ENCODE data around the gene TLR6. TPM values are rescaled to one million over a fixed set of nuclear protein-coding genes. Genes with fewer than 3 reads are reported as not detected.

TLR6 gene
- total RNA-seq, 1 experiment from 2014 or later = 4.8 TPM

DNA sequence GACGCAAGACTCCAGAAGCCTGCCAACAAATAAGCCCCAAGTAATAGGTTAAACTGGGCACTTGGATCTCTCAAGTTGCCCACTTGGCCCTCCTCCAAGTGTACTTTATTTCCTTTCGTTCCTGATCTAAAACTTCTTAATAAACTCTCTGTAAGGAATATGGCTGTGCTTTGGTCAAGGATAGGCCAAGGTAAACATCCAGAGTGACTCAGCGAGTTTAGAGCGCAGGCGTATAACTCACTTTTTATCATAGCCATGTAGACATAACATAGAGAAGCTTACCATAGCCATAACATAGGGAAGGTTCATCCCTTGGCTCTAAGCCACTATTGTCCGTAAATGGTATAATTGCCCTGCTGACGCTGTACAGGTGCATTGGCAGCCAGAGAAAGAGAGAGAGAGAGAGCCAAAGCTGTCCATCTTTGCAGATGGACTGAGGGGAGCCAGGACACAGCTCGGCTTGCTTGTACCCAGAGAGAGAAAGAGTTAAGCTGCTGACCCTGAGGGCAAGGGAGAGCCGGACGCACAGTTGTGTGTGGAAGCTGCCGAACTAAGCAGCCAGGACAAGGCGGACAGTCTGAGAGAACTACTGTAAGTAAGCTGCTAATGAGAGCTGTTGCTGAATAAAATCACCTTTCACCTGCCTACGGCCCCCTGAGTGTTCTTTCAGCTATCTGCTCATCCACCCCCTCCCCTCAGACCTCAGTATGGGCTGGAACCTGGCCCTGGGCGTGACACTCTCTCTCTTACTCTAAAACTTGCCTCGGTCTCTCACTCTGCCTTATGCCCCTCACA lies 53.9 kb downstream of the TLR6 start:
- H2AFZ ChIP-seq (ENCODE audit: low read depth, low read length, poor library complexity, severe bottlenecking) = no peak overlapping the region
- no TSS peak for BruUV-seq (replicated peaks)
- no peak overlapping the region for H3K9ac ChIP-seq (ENCODE audit: low read length)
- no peak overlapping the region for H3K27ac ChIP-seq (ENCODE audit: low read depth, low read length)
- POLR2A ChIA-PET = interaction anchor here (1.5 kb wide), 1 partner anchor 20 kb away, joined by 4 read pairs; the partner anchor contains the start of gene TLR10
- no peaks in the 10 kb centered on the region for H3K79me2 ChIP-seq (ENCODE audit: insufficient read depth, low read length)
- H3K36me3 ChIP-seq (ENCODE audit: control insufficient read depth in 1 of 2, insufficient read depth in 2 of 2, low read length in 2 of 2) = no peaks in the 10 kb centered on the region
- TF ChIP-seq EZH2 (IDR thresholded peaks at IDR 0.05) (no peak), EZH2phosphoT487 (IDR thresholded peaks at IDR 0.05; ENCODE audit: borderline replicate concordance) (no peak), YY1 (IDR thresholded peaks at IDR 0.05; ENCODE audit: extremely low read depth, insufficient replicate concordance, low read depth, low read length) (no peak), SP1 (IDR thresholded peaks at IDR 0.05; ENCODE audit: low read depth) (no peak), SRF (IDR thresholded peaks at IDR 0.05; ENCODE audit: low read depth) (no peak), ZNF274 (IDR thresholded peaks at IDR 0.05; ENCODE audit: low read depth, low read length) (no peak)
- no peaks in the 10 kb centered on the region for H4K20me1 ChIP-seq (ENCODE audit: insufficient read depth)
- DNase-seq (ENCODE audit: low read depth, low spot score) = no peak
- no peaks in the 10 kb centered on the region for H3K27me3 ChIP-seq (ENCODE audit: insufficient read depth, low read length)
- H3K4me3 ChIP-seq (replicated peaks in 1 of 2; ENCODE audit: low read depth in 1 of 2, low read length in 2 of 2) = no peak overlapping the region
- H3K9me3 ChIP-seq (ENCODE audit: control insufficient read depth in 1 of 2, insufficient read depth in 1 of 2, low read depth in 1 of 2, low read length in 2 of 2) = no peaks in the 10 kb centered on the region
- no peak overlapping the region for H3K4me2 ChIP-seq (ENCODE audit: low read length)
- intact Hi-C loops (cut with micrococcal nuclease) = no loop called here
- H3K9me2 ChIP-seq (ENCODE audit: insufficient read depth) = no peaks in the 10 kb centered on the region
- H3K4me1 ChIP-seq (ENCODE audit: control insufficient read depth in 1 of 2, insufficient read depth in 2 of 2, low read length in 2 of 2) = no peaks in the 10 kb centered on the region; a peak in 1 of 4 replicates
- no peak for ATAC-seq
- CTCF ChIA-PET = interaction anchor here (1.7 to 2.0 kb wide), 2 partner anchors 45 to 58 kb away, joined by 4 to 5 read pairs; no protein-coding TSS in a partner anchor
- RAD21 ChIA-PET (ENCODE audit: low non-redundant PET in 1 of 2, low total read pairs in 2 of 2, uncharacterized antibody in 2 of 2, unreplicated experiment in 2 of 2) = no interaction called here

DNA sequence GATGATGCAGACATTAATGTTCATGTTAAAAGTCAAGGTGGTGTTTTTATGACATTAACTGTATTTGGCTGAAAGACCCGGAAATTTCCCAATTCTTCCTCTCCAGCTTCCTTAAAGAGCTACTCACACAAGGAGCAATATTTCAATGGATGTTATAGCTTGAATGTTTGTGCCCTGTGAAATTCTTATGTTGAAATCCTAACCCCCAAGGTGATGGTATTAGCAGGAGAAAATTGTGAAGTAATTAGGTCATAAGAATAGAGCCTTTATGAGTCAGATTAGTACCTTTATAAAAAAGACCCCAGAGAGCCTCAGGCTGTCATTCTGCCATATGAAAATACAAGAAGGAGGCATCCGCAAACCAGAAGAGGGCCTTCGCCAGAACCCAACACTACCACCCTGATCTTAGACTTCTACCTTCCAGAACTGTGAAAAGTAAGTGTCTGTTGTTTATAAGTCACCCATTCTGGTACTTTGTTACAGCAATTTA lies 55.6 kb downstream of the TLR6 start:
- DNase-seq (ENCODE audit: low read depth, low spot score) (no peak), ATAC-seq (no peak)
- no peaks in the 10 kb centered on the region; a peak in 1 of 4 replicates for H3K4me1 ChIP-seq (ENCODE audit: control insufficient read depth in 1 of 2, insufficient read depth in 2 of 2, low read length in 2 of 2)
- H3K36me3 ChIP-seq (ENCODE audit: control insufficient read depth in 1 of 2, insufficient read depth in 2 of 2, low read length in 2 of 2) = no peaks in the 10 kb centered on the region
- no peaks in the 10 kb centered on the region for H3K9me2 ChIP-seq (ENCODE audit: insufficient read depth)
- no peaks in the 10 kb centered on the region for H3K27me3 ChIP-seq (ENCODE audit: insufficient read depth, low read length)
- H4K20me1 ChIP-seq (ENCODE audit: insufficient read depth) = no peaks in the 10 kb centered on the region
- H3K9ac ChIP-seq (ENCODE audit: low read length) = no peak overlapping the region
- no TSS peak for BruUV-seq (replicated peaks)
- no peak overlapping the region for H3K4me3 ChIP-seq (replicated peaks in 1 of 2; ENCODE audit: low read depth in 1 of 2, low read length in 2 of 2)
- ChIA-PET CTCF (no interaction called here), POLR2A (no interaction called here), RAD21 (ENCODE audit: low non-redundant PET in 1 of 2, low total read pairs in 2 of 2, uncharacterized antibody in 2 of 2, unreplicated experiment in 2 of 2) (no interaction called here)
- no peak overlapping the region for H2AFZ ChIP-seq (ENCODE audit: low read depth, low read length, poor library complexity, severe bottlenecking)
- no peaks in the 10 kb centered on the region for H3K79me2 ChIP-seq (ENCODE audit: insufficient read depth, low read length)
- intact Hi-C loops (cut with micrococcal nuclease) = no loop called here
- no peaks in the 10 kb centered on the region for H3K9me3 ChIP-seq (ENCODE audit: control insufficient read depth in 1 of 2, insufficient read depth in 1 of 2, low read depth in 1 of 2, low read length in 2 of 2)
- no peak overlapping the region for H3K4me2 ChIP-seq (ENCODE audit: low read length)
- no peak overlapping the region for H3K27ac ChIP-seq (ENCODE audit: low read depth, low read length)
- TF ChIP-seq, protein P1, sequence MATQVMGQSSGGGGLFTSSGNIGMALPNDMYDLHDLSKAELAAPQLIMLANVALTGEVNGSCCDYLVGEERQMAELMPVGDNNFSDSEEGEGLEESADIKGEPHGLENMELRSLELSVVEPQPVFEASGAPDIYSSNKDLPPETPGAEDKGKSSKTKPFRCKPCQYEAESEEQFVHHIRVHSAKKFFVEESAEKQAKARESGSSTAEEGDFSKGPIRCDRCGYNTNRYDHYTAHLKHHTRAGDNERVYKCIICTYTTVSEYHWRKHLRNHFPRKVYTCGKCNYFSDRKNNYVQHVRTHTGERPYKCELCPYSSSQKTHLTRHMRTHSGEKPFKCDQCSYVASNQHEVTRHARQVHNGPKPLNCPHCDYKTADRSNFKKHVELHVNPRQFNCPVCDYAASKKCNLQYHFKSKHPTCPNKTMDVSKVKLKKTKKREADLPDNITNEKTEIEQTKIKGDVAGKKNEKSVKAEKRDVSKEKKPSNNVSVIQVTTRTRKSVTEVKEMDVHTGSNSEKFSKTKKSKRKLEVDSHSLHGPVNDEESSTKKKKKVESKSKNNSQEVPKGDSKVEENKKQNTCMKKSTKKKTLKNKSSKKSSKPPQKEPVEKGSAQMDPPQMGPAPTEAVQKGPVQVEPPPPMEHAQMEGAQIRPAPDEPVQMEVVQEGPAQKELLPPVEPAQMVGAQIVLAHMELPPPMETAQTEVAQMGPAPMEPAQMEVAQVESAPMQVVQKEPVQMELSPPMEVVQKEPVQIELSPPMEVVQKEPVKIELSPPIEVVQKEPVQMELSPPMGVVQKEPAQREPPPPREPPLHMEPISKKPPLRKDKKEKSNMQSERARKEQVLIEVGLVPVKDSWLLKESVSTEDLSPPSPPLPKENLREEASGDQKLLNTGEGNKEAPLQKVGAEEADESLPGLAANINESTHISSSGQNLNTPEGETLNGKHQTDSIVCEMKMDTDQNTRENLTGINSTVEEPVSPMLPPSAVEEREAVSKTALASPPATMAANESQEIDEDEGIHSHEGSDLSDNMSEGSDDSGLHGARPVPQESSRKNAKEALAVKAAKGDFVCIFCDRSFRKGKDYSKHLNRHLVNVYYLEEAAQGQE (IDR thresholded peaks at IDR 0.05; ENCODE audit: low read depth) = no peak
- TF ChIP-seq POLR2AphosphoS5 (IDR thresholded peaks at IDR 0.05; ENCODE audit: low read depth, low read length) (no peak), POLR2A (IDR thresholded peaks at IDR 0.05; ENCODE audit: borderline replicate concordance, extremely low read depth, insufficient read depth, insufficient read length) (no peak), EZH2phosphoT487 (IDR thresholded peaks at IDR 0.05; ENCODE audit: borderline replicate concordance) (no peak), JUND (IDR thresholded peaks at IDR 0.05) (no peak), SIN3A (IDR thresholded peaks at IDR 0.05; ENCODE audit: low read depth) (no peak), CTCF (IDR thresholded peaks at IDR 0.05 in 2 of 3, conservative IDR thresholded peaks at IDR 0.05 in 1 of 3; ENCODE audit: borderline replicate concordance in 1 of 3, insufficient read depth in 1 of 3, low read depth in 2 of 3, low read length in 2 of 3) (no peak), FOSL1 (IDR thresholded peaks at IDR 0.05; ENCODE audit: low read depth) (no peak), EZH2 (IDR thresholded peaks at IDR 0.05) (no peak)
- TF ChIP-seq, protein P2, sequence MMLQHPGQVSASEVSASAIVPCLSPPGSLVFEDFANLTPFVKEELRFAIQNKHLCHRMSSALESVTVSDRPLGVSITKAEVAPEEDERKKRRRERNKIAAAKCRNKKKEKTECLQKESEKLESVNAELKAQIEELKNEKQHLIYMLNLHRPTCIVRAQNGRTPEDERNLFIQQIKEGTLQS (IDR thresholded peaks at IDR 0.05) = no peak
